GM23338 (cell line): ENCODE measurements around the gene CDHR2. TPM values are rescaled to one million over a fixed set of nuclear protein-coding genes. Genes with fewer than 3 reads are reported as not detected.

Source experiments
- ATAC-seq: fragments of 200-7000 bp; cut with Tn5 transposase; 3 replicates; pipeline ENCODE4 v1.9.1; 2020
- DNase-seq: peaks from one replicate; pipeline ENCODE4 v3.0.0-alpha.2; 2015; ENCODE audit warnings: low spot score
- H2AFZ ChIP-seq: fragments of 200-600 bp; sonication (generic); 2 replicates; pipeline ENCODE4 v1.8.0; 2016; ENCODE audit warnings: antibody characterized with exemption, mild to moderate bottlenecking, moderate library complexity
- H3F3A ChIP-seq: fragments of 200-600 bp; sonication (generic); replicated peaks from 2 replicates; pipeline ENCODE4 v1.8.0; 2017; ENCODE audit warnings: antibody characterized with exemption, mixed run types, low read depth
- H3K27ac ChIP-seq: fragments of 200-600 bp; sonication (generic); 2 replicates; pipeline ENCODE4 v1.6.1; 2016; ENCODE audit warnings: low read depth
- H3K27me3 ChIP-seq: fragments of 200-600 bp; sonication (generic); 2 replicates; pipeline ENCODE4 v1.8.0; 2016; ENCODE audit warnings: mild to moderate bottlenecking, mixed run types, moderate library complexity; ENCODE audit not compliant: insufficient read depth
- H3K36me3 ChIP-seq: fragments of 200-600 bp; sonication (generic); 2 replicates; pipeline ENCODE4 v1.8.0; 2016; ENCODE audit warnings: mild to moderate bottlenecking; ENCODE audit not compliant: insufficient read depth
- H3K4me1 ChIP-seq: fragments of 200-600 bp; sonication (generic); 2 replicates; pipeline ENCODE4 v1.8.0; 2016; ENCODE audit warnings: mild to moderate bottlenecking, moderate library complexity; ENCODE audit not compliant: insufficient read depth
- H3K4me2 ChIP-seq: fragments of 200-600 bp; sonication (generic); 2 replicates; pipeline ENCODE4 v1.7.1; 2017; ENCODE audit warnings: mixed run types
- H3K4me3 ChIP-seq: fragments of 200-600 bp; sonication (generic); 2 replicates; pipeline ENCODE4 v1.6.1; 2016; ENCODE audit warnings: mixed run types
- H3K79me2 ChIP-seq: fragments of 200-600 bp; sonication (generic); replicated peaks from 2 replicates; pipeline ENCODE4 v1.8.0; 2017; ENCODE audit warnings: mild to moderate bottlenecking; ENCODE audit not compliant: insufficient read depth
- H3K9me2 ChIP-seq: fragments of 200-600 bp; sonication (generic); 2 replicates; pipeline ENCODE4 v1.8.0; 2017; ENCODE audit not compliant: insufficient read depth
- H4K20me1 ChIP-seq: fragments of 200-600 bp; sonication (generic); replicated peaks from 2 replicates; pipeline ENCODE4 v1.8.0; 2017; ENCODE audit warnings: mild to moderate bottlenecking; ENCODE audit not compliant: insufficient read depth
- H3K27ac Mint-ChIP-seq: 2 replicates; pipeline ENCODE4 v1.8.0; 2020; ENCODE audit warnings: inconsistent platforms, mild to moderate bottlenecking, moderate library complexity, mixed read lengths
- H3K27me3 Mint-ChIP-seq: 3 replicates; pipeline ENCODE4 v1.8.0; 2022; ENCODE audit warnings: low read depth, mild to moderate bottlenecking, moderate library complexity, mixed read lengths, inconsistent platforms; ENCODE audit not compliant: insufficient read depth, poor library complexity
- H3K36me3 Mint-ChIP-seq: 3 replicates; pipeline ENCODE4 v1.8.0; 2021; ENCODE audit warnings: low read depth, mild to moderate bottlenecking, inconsistent platforms, moderate library complexity, mixed read lengths
- H3K4me1 Mint-ChIP-seq: 3 replicates; pipeline ENCODE4 v1.8.0; 2020; ENCODE audit warnings: mild to moderate bottlenecking, inconsistent platforms, mixed read lengths
- H3K4me3 Mint-ChIP-seq: 3 replicates; pipeline ENCODE4 v1.8.0; 2021; ENCODE audit warnings: moderate library complexity, mild to moderate bottlenecking, inconsistent platforms, mixed read lengths
- H3K9me3 Mint-ChIP-seq: 3 replicates; pipeline ENCODE4 v1.8.0; 2020; ENCODE audit warnings: moderate library complexity, mild to moderate bottlenecking, inconsistent platforms, mixed read lengths
- CREB1 ChIP-seq: fragments of 250-450 bp; sonication (Bioruptor Pico); IDR thresholded peaks from 2 replicates; pipeline ENCODE4 v1.5.0; 2020; ENCODE audit warnings: low read depth, mild to moderate bottlenecking, moderate library complexity
- EZH2 ChIP-seq: fragments of 200-600 bp; sonication (generic); IDR thresholded peaks from one replicate; pipeline ENCODE4 v1.8.0; 2017; ENCODE audit warnings: antibody characterized with exemption, mild to moderate bottlenecking, low read depth; ENCODE audit not compliant: unreplicated experiment
- EZH2phosphoT487 ChIP-seq: fragments of 200-600 bp; sonication (generic); IDR thresholded peaks from one replicate; pipeline ENCODE4 v1.8.1; 2018; ENCODE audit warnings: antibody characterized with exemption; ENCODE audit not compliant: unreplicated experiment
- JUNB ChIP-seq: IDR thresholded peaks from one replicate; pipeline ENCODE4 v1.6.1; 2016; ENCODE audit warnings: antibody characterized with exemption; ENCODE audit not compliant: unreplicated experiment
- NANOG ChIP-seq: IDR thresholded peaks from 2 replicates; pipeline ENCODE4 v1.6.1; 2016; ENCODE audit warnings: antibody characterized with exemption, borderline replicate concordance
- POLR2AphosphoS5 ChIP-seq: IDR thresholded peaks from 2 replicates; pipeline ENCODE4 v1.6.1; 2016; ENCODE audit warnings: antibody characterized with exemption, low read depth
- REST ChIP-seq: IDR thresholded peaks from one replicate; pipeline ENCODE4 v1.6.1; 2018; ENCODE audit warnings: antibody characterized with exemption; ENCODE audit not compliant: unreplicated experiment
- STAT1 ChIP-seq: IDR thresholded peaks from one replicate; pipeline ENCODE4 v1.6.1; 2016; ENCODE audit warnings: antibody characterized with exemption; ENCODE audit not compliant: unreplicated experiment
- ZNF114 ChIP-seq: fragments of 250-450 bp; sonication (Bioruptor Pico); IDR thresholded peaks from 2 replicates; pipeline ENCODE4 v1.5.0; 2020; ENCODE audit warnings: mild to moderate bottlenecking, moderate library complexity
- ZNF331 ChIP-seq: fragments of 250-450 bp; sonication (Bioruptor Pico); IDR thresholded peaks from 2 replicates; pipeline ENCODE4 v1.5.0; 2020; ENCODE audit warnings: low read depth, mild to moderate bottlenecking, moderate library complexity
- ZNF462 ChIP-seq: fragments of 250-450 bp; sonication (Bioruptor Pico); IDR thresholded peaks from 2 replicates; pipeline ENCODE4 v1.5.0; 2020; ENCODE audit warnings: mild to moderate bottlenecking, moderate library complexity
- polyA plus RNA-seq: library from polyadenylated mRNA; unstranded; fragments of >200 nt; fragmentation: Nextera tagmentation; extraction: Ambion mirVana; gene quantifications from 2 replicates; pipeline ENCODE4 v1.2.1, GENCODE V29; 2016
- total RNA-seq: library from RNA; depleted of rRNA; stranded (reverse); fragments of >200 nt; shearing (Covaris generic); gene quantifications from 2 replicates; pipeline ENCODE4 v1.2.3, GENCODE V29; 2014
- TF ChIP-seq, protein P1 (sequence below): IDR thresholded peaks from 2 replicates; pipeline ENCODE4 v1.6.1; 2016; ENCODE audit warnings: antibody characterized with exemption
- TF ChIP-seq, protein P2 (sequence below), 2 experiments: fragments of 200-600 bp in 1 of 2; sonication (generic) in 1 of 2; conservative IDR thresholded peaks; 2 replicates each; pipeline versions ENCODE4 v1.5.1 to v1.6.1; 2016 to 2017; ENCODE audit warnings: antibody characterized with exemption in 2 of 2, low read depth in 2 of 2, mild to moderate bottlenecking in 2 of 2, moderate library complexity in 1 of 2

The CDHR2 gene
- total and polyA plus RNA-seq, 2 experiments from 2014 or later, result not detected

DNA sequence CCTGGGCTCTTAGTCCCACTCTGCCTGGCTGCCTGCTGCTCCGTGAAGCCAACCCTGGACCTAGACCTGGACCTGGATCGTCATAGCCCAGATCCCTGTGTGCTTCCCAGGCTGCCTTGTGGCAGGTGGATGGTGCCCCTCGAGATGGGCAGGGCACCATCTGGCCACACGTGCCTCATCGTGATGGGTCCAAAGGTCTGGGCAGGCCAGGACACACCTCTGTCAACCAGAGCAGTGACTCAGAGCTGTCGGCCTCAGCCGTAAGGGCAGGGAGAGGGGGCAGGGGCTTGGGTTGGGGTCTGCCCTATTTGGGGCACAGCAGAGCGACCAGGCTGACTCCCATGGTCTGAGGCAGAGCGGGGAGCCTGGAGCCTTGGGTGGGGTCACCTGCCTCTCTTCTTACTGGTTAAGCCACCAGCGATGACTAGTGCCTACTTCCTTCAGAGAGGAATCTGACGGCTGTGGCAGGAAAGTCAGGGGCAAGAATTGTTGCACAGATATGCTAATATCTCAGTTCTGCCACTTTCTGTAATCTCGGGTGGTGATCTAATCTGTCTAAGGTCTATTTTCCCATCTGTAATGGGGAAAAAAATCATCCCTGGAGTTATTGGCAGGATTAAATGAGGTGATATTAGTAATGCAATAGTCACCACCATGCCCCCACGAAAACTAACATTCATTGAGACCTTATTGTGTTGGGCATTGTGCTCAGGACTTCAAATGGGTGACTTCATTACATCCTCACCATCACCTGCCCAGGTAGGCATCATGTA, 3.2 kb upstream of the CDHR2 start:
- ATAC-seq (no peak), DNase-seq (no peak)
- Histone ChIP-seq H3K4me1 (peaks cover 24% of the 10 kb centered on the region), H3K27me3 (no peaks in the 10 kb centered on the region), H4K20me1 (no peaks in the 10 kb centered on the region), H2AFZ (no peak overlapping the region), H3K4me2 (no peak overlapping the region), H3K36me3 (no peaks in the 10 kb centered on the region), H3K4me3 (no peak overlapping the region), H3K27ac (no peak overlapping the region), H3F3A (peaks cover 14% of the 10 kb centered on the region), H3K9me2 (no peaks in the 10 kb centered on the region), H3K79me2 (peaks cover 5% of the 10 kb centered on the region; the same call in 1 of the 2 replicates)
- no peaks in the 10 kb centered on the region for H3K36me3 Mint-ChIP-seq
- no peak overlapping the region for H3K4me3 Mint-ChIP-seq
- peaks cover 17% of the 10 kb centered on the region for H3K27me3 Mint-ChIP-seq
- no peak for TF ChIP-seq EZH2phosphoT487
- TF ChIP-seq ZNF462 (CRISPR knock-in tag), result no peak
- TF ChIP-seq EZH2, result no peak
- TF ChIP-seq NANOG, result no peak
- TF ChIP-seq ZNF331, result no peak
- TF ChIP-seq POLR2AphosphoS5, result no peak
- no peak for TF ChIP-seq ZNF114 (CRISPR knock-in tag)
- no peak for TF ChIP-seq STAT1
- TF ChIP-seq, protein P1, sequence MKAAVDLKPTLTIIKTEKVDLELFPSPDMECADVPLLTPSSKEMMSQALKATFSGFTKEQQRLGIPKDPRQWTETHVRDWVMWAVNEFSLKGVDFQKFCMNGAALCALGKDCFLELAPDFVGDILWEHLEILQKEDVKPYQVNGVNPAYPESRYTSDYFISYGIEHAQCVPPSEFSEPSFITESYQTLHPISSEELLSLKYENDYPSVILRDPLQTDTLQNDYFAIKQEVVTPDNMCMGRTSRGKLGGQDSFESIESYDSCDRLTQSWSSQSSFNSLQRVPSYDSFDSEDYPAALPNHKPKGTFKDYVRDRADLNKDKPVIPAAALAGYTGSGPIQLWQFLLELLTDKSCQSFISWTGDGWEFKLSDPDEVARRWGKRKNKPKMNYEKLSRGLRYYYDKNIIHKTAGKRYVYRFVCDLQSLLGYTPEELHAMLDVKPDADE, result no peak
- no peak for TF ChIP-seq REST
- no peak for TF ChIP-seq CREB1 (CRISPR knock-in tag)
- TF ChIP-seq JUNB, result no peak
- TF ChIP-seq, protein P2, sequence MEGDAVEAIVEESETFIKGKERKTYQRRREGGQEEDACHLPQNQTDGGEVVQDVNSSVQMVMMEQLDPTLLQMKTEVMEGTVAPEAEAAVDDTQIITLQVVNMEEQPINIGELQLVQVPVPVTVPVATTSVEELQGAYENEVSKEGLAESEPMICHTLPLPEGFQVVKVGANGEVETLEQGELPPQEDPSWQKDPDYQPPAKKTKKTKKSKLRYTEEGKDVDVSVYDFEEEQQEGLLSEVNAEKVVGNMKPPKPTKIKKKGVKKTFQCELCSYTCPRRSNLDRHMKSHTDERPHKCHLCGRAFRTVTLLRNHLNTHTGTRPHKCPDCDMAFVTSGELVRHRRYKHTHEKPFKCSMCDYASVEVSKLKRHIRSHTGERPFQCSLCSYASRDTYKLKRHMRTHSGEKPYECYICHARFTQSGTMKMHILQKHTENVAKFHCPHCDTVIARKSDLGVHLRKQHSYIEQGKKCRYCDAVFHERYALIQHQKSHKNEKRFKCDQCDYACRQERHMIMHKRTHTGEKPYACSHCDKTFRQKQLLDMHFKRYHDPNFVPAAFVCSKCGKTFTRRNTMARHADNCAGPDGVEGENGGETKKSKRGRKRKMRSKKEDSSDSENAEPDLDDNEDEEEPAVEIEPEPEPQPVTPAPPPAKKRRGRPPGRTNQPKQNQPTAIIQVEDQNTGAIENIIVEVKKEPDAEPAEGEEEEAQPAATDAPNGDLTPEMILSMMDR (conservative IDR thresholded peaks at IDR 0.05; ENCODE audit: low read depth in 2 of 2), result no peak
- peaks cover 25% of the 10 kb centered on the region for H3K4me1 Mint-ChIP-seq
- no peaks in the 10 kb centered on the region for H3K9me3 Mint-ChIP-seq
- H3K27ac Mint-ChIP-seq, result no peak overlapping the region
